ENCODE measurements around the gene IL1B. TPM values are rescaled to one million over a fixed set of nuclear protein-coding genes. Genes with fewer than 3 reads are reported as not detected.

IL1B gene
- total RNA-seq, 2 experiments from 2014 or later, result not detected

GRCh38 chr2:112814278-112814677 is 22.3 kb downstream of the IL1B start:
- BruUV-seq (replicated peaks), result no TSS peak
- H2AFZ ChIP-seq (ENCODE audit: low read length), result no peak overlapping the region
- intact Hi-C loops (cut with micrococcal nuclease; ENCODE audit: unreplicated experiment), result no loop called here
- H3K4me1 ChIP-seq (ENCODE audit: insufficient read depth, low read length, poor library complexity, severe bottlenecking), result peaks cover 10% of the 10 kb centered on the region
- no peak for DNase-seq (ENCODE audit: low spot score)
- no peaks in the 10 kb centered on the region for H3K9me2 ChIP-seq (ENCODE audit: insufficient read depth, low read length)
- H3K4me2 ChIP-seq (ENCODE audit: low read length), result no peak overlapping the region
- no peaks in the 10 kb centered on the region for H4K20me1 ChIP-seq (ENCODE audit: insufficient read depth, low read length)
- H3K9me3 ChIP-seq (ENCODE audit: low read length), result no peaks in the 10 kb centered on the region
- CTCF ChIA-PET (ENCODE audit: unreplicated experiment), result no interaction called here
- POLR2A ChIA-PET, result no interaction called here
- no peaks in the 10 kb centered on the region for H3K79me2 ChIP-seq (ENCODE audit: insufficient read depth, low read depth, low read length)
- TF ChIP-seq CTCF (conservative IDR thresholded peaks at IDR 0.05; ENCODE audit: low read length) (no peak), EZH2phosphoT487 (IDR thresholded peaks at IDR 0.05; ENCODE audit: borderline replicate concordance, low read depth, low read length) (no peak)
- no peak overlapping the region for H3K27ac ChIP-seq (ENCODE audit: low read depth, low read length, poor library complexity, severe bottlenecking)
- H3K36me3 ChIP-seq (ENCODE audit: insufficient read depth, low read length), result no peaks in the 10 kb centered on the region
- no peak overlapping the region for H3K4me3 ChIP-seq (ENCODE audit: low read depth, low read length, poor library complexity, severe bottlenecking)

GRCh38 chr2:112813280-112813966 is 23.2 kb downstream of the IL1B start:
- intact Hi-C loops (cut with micrococcal nuclease; ENCODE audit: unreplicated experiment), result no loop called here
- H3K9me2 ChIP-seq (ENCODE audit: insufficient read depth, low read length), result no peaks in the 10 kb centered on the region
- no peak overlapping the region for H3K4me2 ChIP-seq (ENCODE audit: low read length)
- H3K4me3 ChIP-seq (ENCODE audit: low read depth, low read length, poor library complexity, severe bottlenecking), result no peak overlapping the region
- no peak overlapping the region for H3K27ac ChIP-seq (ENCODE audit: low read depth, low read length, poor library complexity, severe bottlenecking)
- CTCF ChIA-PET (ENCODE audit: unreplicated experiment), result no interaction called here
- DNase-seq (ENCODE audit: low spot score), result no peak
- H3K79me2 ChIP-seq (ENCODE audit: insufficient read depth, low read depth, low read length), result no peaks in the 10 kb centered on the region
- no peaks in the 10 kb centered on the region for H3K9me3 ChIP-seq (ENCODE audit: low read length)
- H3K4me1 ChIP-seq (ENCODE audit: insufficient read depth, low read length, poor library complexity, severe bottlenecking), result peaks cover 10% of the 10 kb centered on the region
- TF ChIP-seq EZH2phosphoT487 (IDR thresholded peaks at IDR 0.05; ENCODE audit: borderline replicate concordance, low read depth, low read length), result no peak
- no peak for TF ChIP-seq CTCF (conservative IDR thresholded peaks at IDR 0.05; ENCODE audit: low read length)
- no TSS peak for BruUV-seq (replicated peaks)
- no peaks in the 10 kb centered on the region for H3K36me3 ChIP-seq (ENCODE audit: insufficient read depth, low read length)
- H4K20me1 ChIP-seq (ENCODE audit: insufficient read depth, low read length), result no peaks in the 10 kb centered on the region
- POLR2A ChIA-PET, result no interaction called here
- no peak overlapping the region for H2AFZ ChIP-seq (ENCODE audit: low read length)
